HCT116 (cell line): ENCODE results near the gene NDUFS5. TPM values are rescaled to one million over a fixed set of nuclear protein-coding genes. Genes with fewer than 3 reads are reported as not detected.

Experiments used
- ATAC-seq: fragments of 200-7000 bp; cut with Tn5 transposase; 2 replicates; pipeline ENCODE4 v1.9.1; 2020; ENCODE audit warnings: mild to moderate bottlenecking, moderate library complexity
- BruUV-seq: library from RNA; stranded (reverse); fragments of 400-500 nt; replicated peaks from 2 replicates; lab custom pipeline; 2021; lab: Mats Ljungman, UMichigan
- CTCF ChIA-PET: fragments of 300-600 bp; sonication (Branson Sonifier 250); formaldehyde crosslinking; loops from one replicate; lab custom pipeline; 2021; ENCODE audit warnings: antibody characterized with exemption; lab: Charles Lee
- POLR2A ChIA-PET: fragments of 300-600, 350-600 bp; sonication (Branson Sonifier 250); formaldehyde crosslinking; loops from one replicate; lab custom pipeline; 2021; ENCODE audit warnings: antibody characterized with exemption; lab: Charles Lee
- RAD21 ChIA-PET, 2 experiments: fragments of 300-600 bp; sonication (Branson Sonifier 250); formaldehyde crosslinking; loops; one replicate each; lab custom pipeline; 2023; ENCODE audit warnings: low total read pairs in 2 of 2; ENCODE audit not compliant: uncharacterized antibody in 2 of 2, unreplicated experiment in 2 of 2, low non-redundant PET in 1 of 2; lab: Charles Lee
- DNase-seq: peaks from one replicate; pipeline ENCODE4 v3.0.0-alpha.2; 2010; ENCODE audit warnings: low read depth, low spot score
- H2AFZ ChIP-seq: fragments of 200-600 bp; shearing (Covaris generic), sonication (generic); 2 replicates; pipeline ENCODE4 v1.6.1; 2017; ENCODE audit warnings: low read depth, mixed run types, mixed read lengths, antibody characterized with exemption, low read length; ENCODE audit not compliant: poor library complexity, severe bottlenecking
- H3K27ac ChIP-seq: 2 replicates; pipeline ENCODE4 v1.5.1; 2012; ENCODE audit warnings: low read depth, low read length
- H3K27me3 ChIP-seq: fragments of 200-600 bp; sonication (generic); 2 replicates; pipeline ENCODE4 v1.6.1; 2016; ENCODE audit warnings: mixed run types, low read length, mixed read lengths; ENCODE audit not compliant: insufficient read depth
- H3K36me3 ChIP-seq, 2 experiments: fragments of 200-500 bp in 1 of 2; fragments of 200-600 bp in 1 of 2; sonication (Bioruptor generic) in 1 of 2; sonication (generic) in 1 of 2; 2 replicates each; pipeline versions ENCODE4 v1.5.1 to v1.6.1; 2014 to 2016; ENCODE audit warnings: low read length in 2 of 2, inconsistent platforms in 1 of 2, mixed read lengths in 1 of 2, mixed run types in 1 of 2; ENCODE audit not compliant: insufficient read depth in 2 of 2, control insufficient read depth in 1 of 2
- H3K4me1 ChIP-seq, 2 experiments: fragments of 200-600 bp in 1 of 2; sonication (generic) in 1 of 2; 2 replicates each; pipeline versions ENCODE4 v1.5.1 to v1.6.1; 2012 to 2017; ENCODE audit warnings: low read length in 2 of 2, inconsistent platforms in 1 of 2, mild to moderate bottlenecking in 1 of 2, mixed read lengths in 1 of 2, mixed run types in 1 of 2, moderate library complexity in 1 of 2; ENCODE audit not compliant: insufficient read depth in 2 of 2, control insufficient read depth in 1 of 2
- H3K4me2 ChIP-seq: fragments of 200-600 bp; sonication (generic); 2 replicates; pipeline ENCODE4 v1.6.1; 2017; ENCODE audit warnings: mixed run types, low read length, mixed read lengths
- H3K4me3 ChIP-seq, 2 experiments: fragments of 200-600 bp in 1 of 2; sonication (generic) in 1 of 2; replicated peaks in 1 of 2; 2 replicates each; pipeline ENCODE4 v1.5.1; 2011 to 2016; ENCODE audit warnings: low read length in 2 of 2, control low read depth in 1 of 2, low read depth in 1 of 2, mild to moderate bottlenecking in 1 of 2, mixed read lengths in 1 of 2, mixed run types in 1 of 2
- H3K79me2 ChIP-seq: fragments of 200-600 bp; sonication (generic); 2 replicates; pipeline ENCODE4 v1.6.1; 2017; ENCODE audit warnings: mild to moderate bottlenecking, mixed run types, low read length, moderate library complexity, mixed read lengths; ENCODE audit not compliant: insufficient read depth
- H3K9ac ChIP-seq: fragments of 200-600 bp; sonication (generic); 2 replicates; pipeline ENCODE4 v1.6.1; 2016; ENCODE audit warnings: low read length, mixed read lengths
- H3K9me2 ChIP-seq: fragments of 200-600 bp; sonication (generic), shearing (Covaris generic); 2 replicates; pipeline ENCODE4 v1.6.1; 2017; ENCODE audit warnings: mixed run types, mild to moderate bottlenecking, moderate library complexity; ENCODE audit not compliant: insufficient read depth
- H3K9me3 ChIP-seq, 2 experiments: fragments of 200-500 bp in 1 of 2; fragments of 200-600 bp in 1 of 2; sonication (Bioruptor generic) in 1 of 2; sonication (generic) in 1 of 2; 2 replicates each; pipeline ENCODE4 v1.6.1; 2014 to 2017; ENCODE audit warnings: low read length in 2 of 2, mixed read lengths in 2 of 2, inconsistent platforms in 1 of 2, low read depth in 1 of 2, mild to moderate bottlenecking in 1 of 2, mixed run types in 1 of 2, moderate library complexity in 1 of 2; ENCODE audit not compliant: control insufficient read depth in 1 of 2, insufficient read depth in 1 of 2
- H4K20me1 ChIP-seq: fragments of 200-600 bp; sonication (generic), shearing (Covaris generic); 2 replicates; pipeline ENCODE4 v1.6.1; 2017; ENCODE audit warnings: mixed run types, mild to moderate bottlenecking, moderate library complexity; ENCODE audit not compliant: insufficient read depth
- CBX3 ChIP-seq: IDR thresholded peaks from 2 replicates; pipeline ENCODE4 v1.6.1; 2012; ENCODE audit warnings: low read depth
- CEBPB ChIP-seq: IDR thresholded peaks from 2 replicates; pipeline ENCODE4 v1.6.1; 2012; ENCODE audit warnings: low read depth
- FOSL1 ChIP-seq: IDR thresholded peaks from 2 replicates; pipeline ENCODE4 v1.6.1; 2012; ENCODE audit warnings: low read depth
- JUND ChIP-seq: IDR thresholded peaks from 2 replicates; pipeline ENCODE4 v1.6.1; 2012
- POLR2A ChIP-seq: IDR thresholded peaks from 2 replicates; pipeline ENCODE4 v1.7.0; 2011; ENCODE audit warnings: borderline replicate concordance; ENCODE audit not compliant: insufficient read depth, insufficient read length; ENCODE audit errors: extremely low read depth
- POLR2AphosphoS5 ChIP-seq: IDR thresholded peaks from 2 replicates; pipeline ENCODE4 v1.6.1; 2011; ENCODE audit warnings: mild to moderate bottlenecking, low read depth, low read length, moderate library complexity
- RAD21 ChIP-seq: IDR thresholded peaks from 2 replicates; pipeline ENCODE4 v1.6.1; 2012; ENCODE audit warnings: low read depth, mild to moderate bottlenecking
- REST ChIP-seq: IDR thresholded peaks from 2 replicates; pipeline ENCODE4 v1.6.1; 2012; ENCODE audit warnings: low read depth
- SRF ChIP-seq: IDR thresholded peaks from 2 replicates; pipeline ENCODE4 v1.6.1; 2012; ENCODE audit warnings: low read depth
- TCF7L2 ChIP-seq: IDR thresholded peaks from 2 replicates; pipeline ENCODE4 v1.7.0; 2011; ENCODE audit warnings: borderline replicate concordance, inconsistent platforms; ENCODE audit not compliant: insufficient read depth, insufficient read length; ENCODE audit errors: extremely low read depth
- ZNF274 ChIP-seq: fragments of 200-500 bp; sonication (Bioruptor generic); IDR thresholded peaks from 2 replicates; pipeline ENCODE4 v1.6.1; 2014; ENCODE audit warnings: mild to moderate bottlenecking, low read depth, low read length, inconsistent platforms
- intact Hi-C: fragments of 100-400 bp; cut with micrococcal nuclease; formaldehyde crosslinking; loops from 2 replicates; pipeline ENCODE4 v1.10.0; 2022
- total RNA-seq: library from RNA; stranded (reverse); gene quantifications from one replicate; pipeline ENCODE4 v1.2.1, GENCODE V29; 2021; ENCODE audit not compliant: unreplicated experiment
- TF ChIP-seq, protein P1 (sequence below), 3 experiments: fragments of 200-600 bp in 1 of 3; sonication (generic) in 1 of 3; IDR thresholded peaks in 2 of 3; conservative IDR thresholded peaks in 1 of 3; 2 replicates each; pipeline ENCODE4 v1.5.1; 2012 to 2017; ENCODE audit warnings: low read depth in 2 of 3, low read length in 2 of 3, antibody characterized with exemption in 1 of 3, borderline replicate concordance in 1 of 3, control low read depth in 1 of 3, mild to moderate bottlenecking in 1 of 3, mixed read lengths in 1 of 3, mixed run types in 1 of 3, moderate library complexity in 1 of 3; ENCODE audit not compliant: insufficient read depth in 1 of 3

Gene NDUFS5
- total RNA-seq, 1 experiment from 2014 or later, result 263 TPM

DNA sequence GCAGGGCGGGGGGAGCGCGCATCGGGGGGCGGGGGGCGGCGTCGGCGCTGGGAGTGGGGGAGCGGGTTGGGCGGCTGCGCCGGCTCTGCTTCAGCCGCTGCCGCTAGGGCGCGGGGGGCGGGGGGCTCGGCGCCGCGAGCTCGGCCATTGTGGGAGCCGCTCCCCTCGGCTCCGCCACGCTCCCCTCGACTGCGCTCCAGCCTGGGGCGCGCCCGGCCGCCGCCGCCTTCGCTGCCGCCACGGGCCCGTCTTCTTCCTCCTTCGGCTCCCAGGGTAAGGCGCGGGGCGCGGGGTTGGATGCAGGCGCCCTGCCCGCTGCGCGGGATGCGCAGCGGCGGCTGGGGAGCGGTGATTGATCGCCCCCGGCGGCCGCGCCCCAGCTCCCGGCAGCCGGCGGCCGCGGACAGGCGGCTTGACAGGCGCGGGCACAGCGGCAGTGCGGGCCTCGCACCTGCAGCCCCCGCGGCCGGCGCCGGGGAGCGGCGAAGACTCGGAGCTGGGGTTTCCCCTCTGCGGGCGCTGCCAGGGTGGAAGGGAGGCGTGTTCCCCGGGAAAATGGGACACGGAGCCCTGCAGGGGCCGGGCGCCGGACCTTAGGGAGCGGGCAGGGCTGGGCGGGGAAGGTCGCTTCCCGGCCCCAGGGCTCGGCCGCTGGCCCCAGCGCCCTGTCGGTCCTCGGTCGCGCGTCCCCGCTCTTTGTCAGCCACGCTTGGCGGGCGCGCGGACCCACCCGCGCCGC lies 55.3 kb downstream of the NDUFS5 start:
- intact Hi-C loops, result no loop called here
- Histone ChIP-seq H3K27me3 (peaks cover 5% of the 10 kb centered on the region; the same call in 1 of the 2 replicates), H2AFZ (no peak overlapping the region), H3K4me1 (peaks cover 2 to 14% of the 10 kb centered on the region in 2 experiments), H3K79me2 (no peaks in the 10 kb centered on the region), H3K36me3 (no peaks in the 10 kb centered on the region), H3K4me2 (peak overlapping the region; percentile 78), H3K9me3 (no peaks in the 10 kb centered on the region), H3K27ac (no peak overlapping the region; the same call in 1 of the 2 replicates), H3K4me3 (peak overlapping the region; percentile 36 to 51; a peak in 3 of 4 replicates), H4K20me1 (no peaks in the 10 kb centered on the region), H3K9ac (no peak overlapping the region), H3K9me2 (no peaks in the 10 kb centered on the region)
- ChIA-PET RAD21 (interaction anchor here (0.6 kb wide), 2 partner anchors 21 to 147 kb away, joined by 3 read pairs; no protein-coding TSS in a partner anchor), CTCF (interaction anchor here (1.3 to 1.7 kb wide), 2 partner anchors 10 to 17 kb away, joined by 4 to 10 read pairs; no protein-coding TSS in a partner anchor), POLR2A (interaction anchor here (0.9 kb wide), 1 partner anchor 9 kb away, joined by 3 read pairs; no protein-coding TSS in a partner anchor)
- no TSS peak for BruUV-seq
- ATAC-seq (peak; percentile 75), DNase-seq (no peak)
- TF ChIP-seq TCF7L2 (peak; percentile 22), CBX3 (no peak)

- Histone ChIP-seq H3K9me2 (no peaks in the 10 kb centered on the region), H3K4me3 (no peak overlapping the region), H3K27ac (no peak overlapping the region), H3K36me3 (no peaks in the 10 kb centered on the region), H4K20me1 (no peaks in the 10 kb centered on the region), H3K4me1 (peaks cover 0 to 15% of the 10 kb centered on the region in 2 experiments; a peak in 3 of 4 replicates), H3K4me2 (no peak overlapping the region), H3K27me3 (peaks cover 5% of the 10 kb centered on the region; the same call in 1 of the 2 replicates), H3K9me3 (no peaks in the 10 kb centered on the region), H3K79me2 (no peaks in the 10 kb centered on the region), H3K9ac (no peak overlapping the region), H2AFZ (no peak overlapping the region)
- RAD21 ChIA-PET, result no interaction called here
- BruUV-seq, result no TSS peak
- POLR2A ChIA-PET, result interaction anchor here (1.5 kb wide), 1 partner anchor 10 kb away, joined by 4 read pairs; no protein-coding TSS in a partner anchor
- no peak for DNase-seq
- ATAC-seq, result no peak
- intact Hi-C loops, result no loop called here
- CTCF ChIA-PET, result interaction anchor here (1.2 to 1.7 kb wide), 2 partner anchors 10 kb away, joined by 7 to 10 read pairs; no protein-coding TSS in a partner anchor
- TF ChIP-seq POLR2AphosphoS5 (no peak), RAD21 (no peak), JUND (no peak), CEBPB (no peak), FOSL1 (no peak), SRF (no peak), REST (no peak), ZNF274 (no peak), POLR2A (no peak)
- TF ChIP-seq, protein P1, sequence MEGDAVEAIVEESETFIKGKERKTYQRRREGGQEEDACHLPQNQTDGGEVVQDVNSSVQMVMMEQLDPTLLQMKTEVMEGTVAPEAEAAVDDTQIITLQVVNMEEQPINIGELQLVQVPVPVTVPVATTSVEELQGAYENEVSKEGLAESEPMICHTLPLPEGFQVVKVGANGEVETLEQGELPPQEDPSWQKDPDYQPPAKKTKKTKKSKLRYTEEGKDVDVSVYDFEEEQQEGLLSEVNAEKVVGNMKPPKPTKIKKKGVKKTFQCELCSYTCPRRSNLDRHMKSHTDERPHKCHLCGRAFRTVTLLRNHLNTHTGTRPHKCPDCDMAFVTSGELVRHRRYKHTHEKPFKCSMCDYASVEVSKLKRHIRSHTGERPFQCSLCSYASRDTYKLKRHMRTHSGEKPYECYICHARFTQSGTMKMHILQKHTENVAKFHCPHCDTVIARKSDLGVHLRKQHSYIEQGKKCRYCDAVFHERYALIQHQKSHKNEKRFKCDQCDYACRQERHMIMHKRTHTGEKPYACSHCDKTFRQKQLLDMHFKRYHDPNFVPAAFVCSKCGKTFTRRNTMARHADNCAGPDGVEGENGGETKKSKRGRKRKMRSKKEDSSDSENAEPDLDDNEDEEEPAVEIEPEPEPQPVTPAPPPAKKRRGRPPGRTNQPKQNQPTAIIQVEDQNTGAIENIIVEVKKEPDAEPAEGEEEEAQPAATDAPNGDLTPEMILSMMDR (IDR thresholded peaks at IDR 0.05 in 2 of 3, conservative IDR thresholded peaks at IDR 0.05 in 1 of 3; ENCODE audit: borderline replicate concordance in 1 of 3, insufficient read depth in 1 of 3, low read depth in 2 of 3, low read length in 2 of 3), result no peak
These were observed 56.1 kb downstream of the NDUFS5 start for GRCh38 chr1:39082010-39082799.
